T-cell (primary cell): Measurements from ENCODE around the gene GAK. TPM values are rescaled to one million over a fixed set of nuclear protein-coding genes. Genes with fewer than 3 reads are reported as not detected.

Source experiments
- ATAC-seq, 4 experiments: fragments of 200-7000 bp in 3 of 4; fragments of 150-1000 bp in 1 of 4; cut with Tn5 transposase; replicated peaks in 1 of 4; 1 replicate in 3 of 4; 2 replicates in 1 of 4; pipeline ENCODE4 v1.10.0; 2021; ENCODE audit warnings: moderate library complexity in 3 of 4, mild to moderate bottlenecking in 2 of 4, moderate number of reproducible peaks in 1 of 4
- CTCF ChIA-PET, 2 donors: fragments of 300-600 bp; sonication (Branson Sonifier 250); formaldehyde crosslinking; loops; one replicate each; lab custom pipeline; 2022; ENCODE audit warnings: antibody characterized with exemption in 2 of 2; lab: Charles Lee
- POLR2A ChIA-PET, 2 donors: fragments of 300-600 bp; sonication (Branson Sonifier 250); formaldehyde crosslinking; loops; one replicate each; lab custom pipeline; 2022; ENCODE audit warnings: antibody characterized with exemption in 2 of 2; lab: Charles Lee
- DNase-seq, 35 experiments: peaks; one replicate each; pipeline versions ENCODE4 v3.0.0 to v3.0.0-alpha.2; 2013 to 2023
- H3K27ac ChIP-seq: one replicate; pipeline ENCODE4 v1.5.1; 2013; ENCODE audit warnings: low read length
- H3K27me3 ChIP-seq, 2 experiments: replicated peaks in 1 of 2; 1 replicate in 1 of 2; 2 replicates in 1 of 2; pipeline versions ENCODE4 v1.6.1 to v1.7.0; 2013; ENCODE audit warnings: low read length in 1 of 2, mixed read lengths in 1 of 2; ENCODE audit not compliant: control insufficient read depth in 2 of 2, insufficient read depth in 2 of 2; ENCODE audit errors: extremely low read depth in 1 of 2
- H3K36me3 ChIP-seq, 2 donors: 1 replicate in 1 of 2; 2 replicates in 1 of 2; pipeline versions ENCODE4 v1.6.1 to v1.7.0; 2013; ENCODE audit warnings: low read length in 1 of 2; ENCODE audit not compliant: control insufficient read depth in 2 of 2, insufficient read depth in 1 of 2; ENCODE audit errors: extremely low read depth in 1 of 2
- H3K4me1 ChIP-seq, 2 experiments: 1 replicate in 1 of 2; 2 replicates in 1 of 2; pipeline versions ENCODE4 v1.6.1 to v1.7.0; 2013; ENCODE audit warnings: low read length in 2 of 2, mixed read lengths in 1 of 2; ENCODE audit not compliant: insufficient read depth in 2 of 2, control insufficient read depth in 1 of 2; ENCODE audit errors: extremely low read depth in 1 of 2
- H3K4me3 ChIP-seq, 2 donors: 1 replicate in 1 of 2; 2 replicates in 1 of 2; pipeline versions ENCODE4 v1.5.1 to v1.7.0; 2013; ENCODE audit warnings: mild to moderate bottlenecking in 2 of 2, low read length in 1 of 2, moderate library complexity in 1 of 2; ENCODE audit not compliant: control insufficient read depth in 1 of 2; ENCODE audit errors: extremely low read depth in 1 of 2
- H3K9me3 ChIP-seq: 2 replicates; pipeline ENCODE4 v1.7.0; 2013
- H3K27ac Mint-ChIP-seq, 2 donors: one replicate each; pipeline ENCODE4 v1.8.0; 2020 to 2021; ENCODE audit warnings: mild to moderate bottlenecking in 2 of 2, mixed read lengths in 2 of 2
- H3K27me3 Mint-ChIP-seq, 2 donors: one replicate each; pipeline ENCODE4 v1.8.0; 2021 to 2022; ENCODE audit warnings: mixed read lengths in 2 of 2
- H3K36me3 Mint-ChIP-seq: one replicate; pipeline ENCODE4 v1.8.0; 2021; ENCODE audit warnings: mixed read lengths
- H3K4me1 Mint-ChIP-seq, 3 donors: one replicate each; pipeline ENCODE4 v1.8.0; 2020 to 2022; ENCODE audit warnings: mixed read lengths in 3 of 3, mild to moderate bottlenecking in 1 of 3
- H3K4me3 Mint-ChIP-seq, 3 donors: one replicate each; pipeline ENCODE4 v1.8.0; 2020 to 2022; ENCODE audit warnings: mild to moderate bottlenecking in 3 of 3, mixed read lengths in 3 of 3, moderate library complexity in 3 of 3
- H3K9me3 Mint-ChIP-seq, 3 donors: one replicate each; pipeline ENCODE4 v1.8.0; 2020 to 2022; ENCODE audit warnings: mixed read lengths in 3 of 3
- WGBS: methylation state at CpG from one replicate; pipeline ENCODE4 v1.1.5; 2013; ENCODE audit warnings: missing lambda C conversion rate; ENCODE audit not compliant: insufficient coverage; 5-methylcytosine and 5-hydroxymethylcytosine counted together
- total RNA-seq, 35 experiments: library from RNA in 6 of 35; stranded (reverse) in 6 of 35; fragments of 120-200 nt in 1 of 35; gene quantifications; one replicate each; pipeline versions ENCODE4 v1.2.1 to v1.2.4 and lab custom pipeline; 2013 to 2026

The GAK gene
- total RNA-seq, 5 donors from 2014 or later (not counting 1 experiment from before 2014, with no cell fraction given), result 182 to 225 (median 218) TPM

DNA sequence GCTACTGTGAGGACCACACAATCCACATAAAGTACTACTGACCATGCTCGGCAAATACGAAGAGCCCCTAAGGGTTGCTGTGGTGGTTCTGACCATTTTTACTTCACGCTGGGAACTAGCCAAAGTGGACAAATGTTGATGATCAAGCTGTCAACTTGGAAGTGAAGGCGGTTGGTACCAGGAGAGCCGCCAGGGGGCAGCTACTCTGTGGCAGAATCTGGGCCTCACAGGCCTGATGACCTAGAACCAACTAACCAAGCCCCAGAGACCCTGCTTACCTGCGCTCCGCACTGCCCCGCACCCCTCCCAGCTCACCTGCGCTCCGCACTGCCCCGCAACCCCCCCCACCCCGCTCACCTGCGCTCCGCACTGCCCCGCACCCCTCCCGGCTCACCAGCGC, 5.6 kb downstream of the GAK start:
- H3K4me3 ChIP-seq, result no peak overlapping the region
- peaks cover 15% of the 10 kb centered on the region for H3K36me3 Mint-ChIP-seq
- WGBS, result 98% methylated on average over 7 of the region's 17 CpGs
- H3K27ac ChIP-seq, result no peak overlapping the region
- H3K9me3 ChIP-seq, result no peaks in the 10 kb centered on the region
- H3K27ac Mint-ChIP-seq, result no peak overlapping the region
- peak in 1 of 35 experiments; percentile 19 for DNase-seq
- peak overlapping the region in 1 of 3 donors; percentile 2 for H3K4me3 Mint-ChIP-seq
- H3K9me3 Mint-ChIP-seq, result no peaks in the 10 kb centered on the region
- H3K27me3 Mint-ChIP-seq, result no peaks in the 10 kb centered on the region
- no peaks in the 10 kb centered on the region for H3K27me3 ChIP-seq
- peaks cover 2 to 10% of the 10 kb centered on the region in 2 donors for H3K36me3 ChIP-seq
- peaks cover 16 to 79% of the 10 kb centered on the region in 2 experiments for H3K4me1 ChIP-seq
- peaks cover 71 to 81% (median 75%) of the 10 kb centered on the region in 3 donors for H3K4me1 Mint-ChIP-seq
- ChIA-PET CTCF (no interaction called here), POLR2A (no interaction called here)
- no peak for ATAC-seq

DNA sequence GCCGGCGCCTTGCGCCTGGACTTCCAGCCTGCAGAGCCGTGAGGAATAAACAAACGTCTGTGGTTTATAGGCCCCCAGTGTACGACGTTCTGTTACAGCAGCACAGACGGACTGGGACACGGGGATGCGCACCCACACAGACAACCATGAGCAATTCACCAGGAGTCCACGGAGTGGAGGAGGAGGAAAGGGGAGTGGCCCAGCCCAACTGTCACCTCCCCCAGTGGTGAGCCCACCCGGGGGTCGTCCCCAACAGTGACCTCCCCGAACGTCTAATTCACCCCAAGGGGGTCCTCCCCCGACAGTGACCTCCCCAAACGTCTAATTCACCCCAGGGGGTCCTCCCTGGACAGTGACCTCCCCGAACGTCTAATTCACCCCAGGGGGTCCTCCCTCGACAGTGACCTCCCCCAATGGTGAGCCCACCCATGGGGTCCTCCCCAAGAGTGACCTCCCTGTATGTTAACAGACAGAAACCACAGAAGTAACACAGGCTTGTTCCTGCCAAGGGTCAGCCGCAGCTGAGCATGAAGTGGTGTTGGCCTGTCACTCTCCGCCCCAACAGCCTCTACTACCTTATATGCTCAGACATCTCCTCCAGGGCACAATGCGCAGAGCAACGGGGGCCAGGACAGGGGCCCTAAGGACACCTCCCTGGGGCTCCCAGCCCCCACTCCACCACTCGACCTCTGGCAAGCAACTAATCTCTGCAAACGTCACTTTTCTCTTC, 6.2 kb downstream of the GAK start:
- Mint-ChIP-seq H3K36me3 (peaks cover 19% of the 10 kb centered on the region), H3K4me1 (peaks cover 71 to 81% (median 76%) of the 10 kb centered on the region in 3 donors), H3K27ac (peak overlapping the region in 1 of 2 donors; percentile 41), H3K4me3 (peak overlapping the region in 1 of 3 donors; percentile 2), H3K27me3 (no peaks in the 10 kb centered on the region), H3K9me3 (no peaks in the 10 kb centered on the region)
- DNase-seq, result peak in 1 of 35 experiments; percentile 19
- Histone ChIP-seq H3K27me3 (no peaks in the 10 kb centered on the region), H3K36me3 (peaks cover 2 to 10% of the 10 kb centered on the region in 2 donors), H3K27ac (no peak overlapping the region), H3K9me3 (no peaks in the 10 kb centered on the region), H3K4me3 (no peak overlapping the region), H3K4me1 (peaks cover 12 to 77% of the 10 kb centered on the region in 2 experiments)
- ATAC-seq, result no peak
- CTCF ChIA-PET, result no interaction called here
- POLR2A ChIA-PET, result no interaction called here
- WGBS, result 89% methylated on average over 19 of the region's 26 CpGs

- DNase-seq, result no peak
- ATAC-seq, result no peak
- peaks cover 64 to 77% (median 71%) of the 10 kb centered on the region in 3 donors for H3K4me1 Mint-ChIP-seq
- H3K9me3 Mint-ChIP-seq, result no peaks in the 10 kb centered on the region
- H3K27ac Mint-ChIP-seq, result no peak overlapping the region
- H3K36me3 Mint-ChIP-seq, result peaks cover 19% of the 10 kb centered on the region
- Histone ChIP-seq H3K9me3 (no peaks in the 10 kb centered on the region), H3K36me3 (peaks cover 2 to 10% of the 10 kb centered on the region in 2 donors), H3K27me3 (no peaks in the 10 kb centered on the region), H3K27ac (peak overlapping the region; percentile 18), H3K4me3 (no peak overlapping the region), H3K4me1 (peaks cover 4 to 70% of the 10 kb centered on the region in 2 experiments)
- ChIA-PET CTCF (no interaction called here), POLR2A (interaction anchor here in 1 of 2 donors (0.6 kb wide), 1 partner anchor 503 kb away, joined by 4 read pairs; no protein-coding TSS in a partner anchor)
- 92% methylated on average over 2 of the region's 9 CpGs for WGBS
- no peaks in the 10 kb centered on the region for H3K27me3 Mint-ChIP-seq
- H3K4me3 Mint-ChIP-seq, result peak overlapping the region in 1 of 3 donors; percentile 12
Measured at GRCh38 chr4:925171-925570, 6.9 kb downstream of the GAK start.

DNA sequence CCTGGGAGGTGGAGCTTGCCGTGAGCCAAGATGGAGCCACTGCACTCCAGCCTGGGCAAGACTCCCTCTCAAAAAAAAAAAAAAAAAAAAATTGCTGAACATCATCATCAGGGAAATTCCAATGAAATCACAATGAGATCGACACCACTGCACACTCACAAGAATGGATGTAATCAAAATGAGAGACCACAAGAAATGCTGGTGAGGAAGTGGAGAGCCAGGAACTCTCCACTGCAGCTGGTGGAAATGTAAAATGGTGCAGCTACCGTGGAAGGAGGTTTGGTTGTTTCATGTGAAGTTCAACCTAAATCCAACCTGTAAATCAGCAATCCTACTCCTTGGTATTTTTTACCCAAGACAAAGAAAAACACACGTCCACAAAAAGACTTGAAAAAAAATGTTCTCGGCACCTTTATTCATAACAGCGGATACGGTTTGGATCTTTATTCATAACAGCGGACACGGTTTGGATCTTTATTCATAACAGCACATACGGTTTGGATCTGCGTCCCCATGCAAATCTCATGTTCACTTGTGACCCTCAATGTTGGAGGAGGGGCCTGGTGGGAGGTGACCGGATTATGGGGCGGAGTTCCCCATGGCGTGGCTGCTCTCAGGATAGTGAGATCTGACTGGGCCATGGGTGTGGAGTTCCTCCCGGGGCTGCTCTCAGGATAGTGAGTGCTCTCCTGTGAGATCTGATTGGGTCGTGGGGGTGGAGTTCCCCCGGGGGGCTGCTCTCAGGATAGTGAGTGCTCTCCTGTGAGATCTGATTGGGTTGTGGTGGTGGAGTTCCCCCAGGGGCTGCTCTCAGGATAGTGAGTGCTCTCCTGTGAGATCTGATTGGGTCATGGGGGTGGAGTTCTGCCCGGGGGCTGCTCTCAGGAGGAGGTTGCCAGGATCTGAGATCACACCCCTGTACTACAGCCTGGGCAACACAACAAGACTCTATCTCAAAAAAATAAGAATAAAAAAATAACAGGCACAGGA, 7.7 kb downstream of the GAK start:
- CTCF ChIA-PET, result interaction anchor here (0.6 to 0.8 kb wide), 3 partner anchors 11 to 92 kb away, joined by 4 to 5 read pairs (median 4); no protein-coding TSS in a partner anchor
- DNase-seq (peak in 20 of 35 experiments; percentile 8 to 62 (median 29)), ATAC-seq (peak in 3 of 4 experiments; percentile 27 to 79 (median 31))
- Histone ChIP-seq H3K4me1 (peaks cover 0 to 72% of the 10 kb centered on the region in 2 experiments), H3K27ac (peak overlapping the region; percentile 18), H3K36me3 (peaks cover 2 to 10% of the 10 kb centered on the region in 2 donors), H3K9me3 (no peaks in the 10 kb centered on the region), H3K4me3 (no peak overlapping the region), H3K27me3 (no peaks in the 10 kb centered on the region)
- Mint-ChIP-seq H3K4me3 (peak overlapping the region in 1 of 3 donors; percentile 12), H3K36me3 (peaks cover 23% of the 10 kb centered on the region), H3K9me3 (no peaks in the 10 kb centered on the region), H3K27me3 (no peaks in the 10 kb centered on the region), H3K4me1 (peaks cover 63 to 78% (median 73%) of the 10 kb centered on the region in 3 donors), H3K27ac (peak overlapping the region in 1 of 2 donors; percentile 6)
- POLR2A ChIA-PET, result interaction anchor here in 1 of 2 donors (0.6 kb wide), 1 partner anchor 502 kb away, joined by 4 read pairs; no protein-coding TSS in a partner anchor
- 76% methylated on average over 6 of the region's 18 CpGs for WGBS

- H3K4me1 ChIP-seq, result peaks cover 0 to 58% of the 10 kb centered on the region in 2 experiments
- H3K27me3 Mint-ChIP-seq, result no peaks in the 10 kb centered on the region
- H3K4me3 ChIP-seq, result no peak overlapping the region
- no peak for ATAC-seq
- H3K9me3 ChIP-seq, result no peaks in the 10 kb centered on the region
- POLR2A ChIA-PET, result interaction anchor here in 1 of 2 donors (0.6 to 0.7 kb wide), 3 partner anchors 9 to 61 kb away, joined by 4 to 5 read pairs (median 5); no protein-coding TSS in a partner anchor
- peak in 2 of 35 experiments; percentile 9 to 29 for DNase-seq
- no peak overlapping the region for H3K27ac ChIP-seq
- no peaks in the 10 kb centered on the region for H3K27me3 ChIP-seq
- 44% methylated on average over 16 of the region's 17 CpGs for WGBS
- peaks cover 31% of the 10 kb centered on the region for H3K36me3 Mint-ChIP-seq
- CTCF ChIA-PET, result interaction anchor here in 1 of 2 donors (0.7 kb wide), 1 partner anchor 8 kb away, joined by 3 read pairs; no protein-coding TSS in a partner anchor
- H3K27ac Mint-ChIP-seq, result peak overlapping the region; percentile 41 to 70
- H3K9me3 Mint-ChIP-seq, result peaks cover 0 to 6% (median 3%) of the 10 kb centered on the region in 3 donors
- peaks cover 67 to 81% (median 75%) of the 10 kb centered on the region in 3 donors for H3K4me1 Mint-ChIP-seq
- H3K4me3 Mint-ChIP-seq, result peak overlapping the region in 2 of 3 donors; percentile 6 to 34
- H3K36me3 ChIP-seq, result peaks cover 3 to 5% of the 10 kb centered on the region in 2 donors
Measured at GRCh38 chr4:921830-922331, 10.2 kb downstream of the GAK start.
